ENCODE results near the gene STYK1.
"Not testable (repeated sequence)": the region's sequence is repeated elsewhere in the genome, so short reads cannot be mapped to it uniquely, and the experiment has no call there.

The STYK1 gene

DNA sequence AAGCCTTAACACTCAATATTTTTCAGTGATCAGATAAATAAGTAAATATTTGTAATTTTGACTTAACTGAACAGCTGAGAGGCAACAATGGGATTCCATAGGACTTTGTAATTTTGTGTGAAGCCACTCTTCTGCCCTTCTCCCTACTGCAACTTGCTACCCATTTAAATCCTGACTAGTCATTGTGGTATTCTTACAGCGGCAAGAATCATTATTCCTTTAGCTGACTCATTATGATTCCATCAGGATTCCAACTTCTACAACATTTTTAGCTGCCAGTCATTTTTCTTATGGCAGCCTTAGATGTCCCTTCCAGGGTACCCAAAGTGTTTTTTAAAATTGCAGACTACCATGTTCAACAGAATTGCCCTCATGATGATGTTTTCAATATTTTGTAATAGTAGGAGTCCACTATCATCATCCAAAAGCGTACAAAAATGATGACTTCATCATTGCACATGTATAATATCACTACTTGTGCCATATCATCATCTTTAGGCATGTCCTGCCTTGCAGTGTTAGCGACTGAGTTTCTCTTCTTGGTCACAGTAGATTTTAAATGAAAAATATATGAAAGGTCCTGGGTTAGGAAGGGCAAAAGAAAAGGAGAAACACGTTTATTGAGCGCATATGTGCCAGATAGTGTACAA is 55.4 kb downstream of the STYK1 start:
- no peak for DNase-seq (ENCODE audit: low spot score)

- DNase-seq (ENCODE audit: low spot score) = no peak
Measured at GRCh38 chr12:10617863-10618262, 56.0 kb downstream of the STYK1 start.

- no peak for DNase-seq (ENCODE audit: low spot score)
Measured at GRCh38 chr12:10615532-10615931, 58.3 kb downstream of the STYK1 start.

- DNase-seq (ENCODE audit: low spot score) = no peak
Measured at GRCh38 chr12:10614056-10614370, 59.8 kb downstream of the STYK1 start.

GRCh38 chr12:10613349-10614055 is 60.4 kb downstream of the STYK1 start, which contains the start of gene MAGOHB:
MAGOHB (minus strand) TSS chr12:10613609; CDS start chr12:10613532, 77 bp downstream.
- DNase-seq (ENCODE audit: low spot score) = peak; percentile 98

DNA sequence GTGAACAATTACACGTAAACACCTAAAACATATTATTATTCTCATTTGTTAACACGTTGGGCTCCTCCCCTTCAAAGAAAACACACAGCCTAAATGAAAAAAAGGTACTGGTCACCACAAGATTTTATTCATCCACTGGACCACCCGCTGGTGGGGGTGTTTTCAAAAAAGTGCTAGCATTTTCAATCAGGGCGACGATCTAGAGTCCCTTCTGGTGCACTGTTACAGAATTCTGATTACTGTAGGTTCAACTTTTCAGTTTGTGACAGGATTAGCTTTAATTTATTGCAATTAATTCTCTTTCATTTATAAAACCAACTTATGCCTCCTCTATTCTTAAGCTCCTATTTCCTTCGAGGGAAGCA is 60.9 kb downstream of the STYK1 start:
- no peak for DNase-seq (ENCODE audit: low spot score)

DNA sequence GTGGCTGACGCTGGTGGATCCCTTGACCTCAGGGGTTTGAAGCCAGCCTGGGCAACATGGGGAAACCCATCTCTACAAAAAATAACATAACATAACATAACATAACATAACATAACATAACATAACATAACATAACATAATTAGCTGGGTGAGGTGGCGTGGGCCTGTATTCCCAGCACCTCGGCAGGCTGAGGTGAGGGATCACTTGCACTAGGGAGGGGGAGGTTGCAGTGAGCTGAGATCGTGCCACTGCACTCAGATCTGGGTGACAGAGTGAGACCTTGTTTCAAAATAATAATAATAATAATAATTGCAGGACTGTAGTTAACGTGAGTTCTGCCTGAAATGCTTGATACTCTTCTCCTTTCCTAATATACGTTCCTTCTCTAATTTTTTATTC is 61.7 kb downstream of the STYK1 start:
- DNase-seq (ENCODE audit: low spot score) = no peak

- not testable (repeated sequence) for DNase-seq (ENCODE audit: low spot score)
Measured at GRCh38 chr12:10611258-10611657, 62.6 kb downstream of the STYK1 start.

DNA sequence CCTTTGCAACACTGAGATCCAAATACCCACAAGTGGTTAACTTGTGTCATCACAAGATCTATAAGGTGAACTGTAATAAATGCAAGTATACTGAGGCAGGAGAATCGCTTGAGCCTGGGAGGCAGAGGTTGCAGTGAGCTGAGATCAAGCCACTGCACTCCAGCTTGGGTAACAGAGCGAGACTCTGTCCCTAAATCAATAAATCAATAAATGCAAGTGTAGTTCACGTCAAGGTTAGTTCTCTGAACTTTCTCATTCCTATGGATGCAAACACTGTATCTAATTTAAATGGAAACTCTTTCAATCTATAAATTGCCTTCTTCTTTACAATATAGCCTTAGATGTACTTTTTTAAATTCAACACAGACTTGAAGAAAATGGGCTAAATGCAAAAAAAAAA is 63.7 kb downstream of the STYK1 start:
- DNase-seq (ENCODE audit: low spot score) = no peak

DNA sequence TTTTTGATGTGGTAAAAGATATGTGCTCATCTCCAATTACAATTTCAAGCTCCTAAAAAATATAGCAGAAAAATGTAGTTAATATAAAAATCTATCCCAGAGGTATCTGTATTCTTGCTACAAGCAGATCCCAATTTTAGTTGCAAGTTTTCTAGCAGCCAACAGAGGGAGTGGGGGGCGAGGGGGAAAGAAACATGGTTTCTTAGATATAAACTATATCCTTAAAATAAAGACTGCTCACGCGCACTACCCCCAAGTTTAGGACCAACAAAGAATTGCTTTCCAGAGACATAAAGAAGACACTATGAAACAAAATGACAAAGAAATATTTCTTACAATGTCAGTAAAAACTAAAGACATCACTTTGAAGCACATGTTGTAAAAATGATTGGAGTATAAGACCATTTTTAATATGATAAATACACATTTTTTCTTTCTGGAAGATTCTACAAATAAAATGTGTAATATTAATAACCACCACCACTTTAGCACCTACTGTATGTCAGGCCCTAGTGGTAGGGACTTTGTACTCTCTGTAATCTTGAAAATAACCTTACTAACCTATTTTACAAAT is 65.9 kb downstream of the STYK1 start:
- no peak for DNase-seq (ENCODE audit: low spot score)

DNA sequence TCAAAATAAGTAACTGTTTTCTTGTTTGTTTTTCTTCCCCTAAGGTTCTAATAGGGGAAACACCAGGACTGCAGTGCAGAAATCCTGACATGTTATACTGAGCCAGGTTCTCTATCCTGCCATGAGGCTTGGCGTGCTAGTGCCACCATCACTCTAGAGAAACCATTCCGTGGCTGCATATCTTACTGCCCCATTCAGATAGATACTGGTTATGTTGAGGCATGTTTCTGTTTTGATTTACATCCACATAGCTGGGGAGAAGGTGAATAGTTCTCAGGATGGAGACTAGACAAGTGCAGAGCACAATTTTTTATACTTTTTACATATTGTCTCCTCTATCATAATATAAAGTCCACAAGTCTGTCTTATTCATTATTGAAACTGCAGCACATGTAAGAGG is 72.0 kb downstream of the STYK1 start:
- DNase-seq (ENCODE audit: low spot score) = no peak

DNA sequence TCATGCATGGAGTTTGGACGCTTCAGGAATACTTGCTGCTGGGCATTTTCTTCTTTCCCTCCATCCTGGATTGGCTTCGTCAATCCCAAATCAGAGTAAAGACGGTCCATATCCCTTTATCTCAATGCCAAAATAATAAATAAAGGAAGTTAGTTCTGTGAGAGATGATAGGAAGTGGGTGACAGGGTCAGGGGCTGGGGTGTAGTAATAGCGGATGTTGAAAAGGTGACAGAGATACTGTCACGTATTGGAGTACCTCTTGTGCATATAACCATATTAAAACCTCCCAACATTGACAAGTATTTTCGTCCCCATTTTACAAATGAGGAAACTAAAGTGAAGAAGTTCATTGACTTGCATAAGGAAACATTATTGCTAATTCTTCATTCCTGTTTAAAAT is 72.9 kb downstream of the STYK1 start:
- no peak for DNase-seq (ENCODE audit: low spot score)

- no peak for DNase-seq (ENCODE audit: low spot score)
Measured at GRCh38 chr12:10595881-10596280, 78.0 kb downstream of the STYK1 start.

DNA sequence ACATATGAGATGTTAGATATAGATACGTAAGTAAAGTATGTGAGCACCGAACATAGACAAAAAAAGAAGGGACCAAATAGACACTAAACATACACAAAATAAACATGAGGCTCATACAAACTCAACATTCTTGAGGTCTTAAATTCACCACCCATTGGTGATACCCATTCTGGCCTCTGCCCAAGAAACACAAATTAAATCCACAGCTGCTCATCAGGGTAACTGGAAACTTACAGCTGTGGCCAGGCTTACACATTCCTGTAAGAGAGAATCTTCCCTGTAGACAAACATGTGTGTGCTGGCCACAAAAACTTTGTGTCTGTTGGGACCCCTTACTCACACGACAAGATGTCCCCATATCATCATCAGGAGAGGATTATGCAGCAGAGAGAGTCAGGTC is 82.9 kb downstream of the STYK1 start:
- no peak for DNase-seq (ENCODE audit: low spot score)

GRCh38 chr12:10584415-10584814 is 89.4 kb downstream of the STYK1 start:
- no peak for DNase-seq (ENCODE audit: low spot score)

DNA sequence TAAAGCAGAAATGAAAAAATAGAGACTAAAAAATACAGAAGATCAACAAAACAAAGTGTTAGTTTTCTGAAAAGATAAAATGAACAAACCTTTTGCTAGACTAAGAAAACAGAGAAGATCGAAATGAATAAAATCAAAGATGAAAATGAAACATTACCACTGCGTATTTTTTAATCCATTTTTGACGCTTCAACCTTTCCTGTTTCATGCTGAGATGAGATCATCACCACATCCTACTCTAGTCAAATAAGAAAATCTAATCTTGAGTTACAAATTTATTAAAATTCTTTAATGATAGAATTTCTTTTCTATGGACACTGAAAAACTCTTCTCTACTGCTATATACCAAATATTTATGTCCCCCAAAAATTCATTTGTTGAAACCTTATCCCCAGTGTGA is 91.1 kb downstream of the STYK1 start:
- DNase-seq (ENCODE audit: low spot score) = no peak

DNA sequence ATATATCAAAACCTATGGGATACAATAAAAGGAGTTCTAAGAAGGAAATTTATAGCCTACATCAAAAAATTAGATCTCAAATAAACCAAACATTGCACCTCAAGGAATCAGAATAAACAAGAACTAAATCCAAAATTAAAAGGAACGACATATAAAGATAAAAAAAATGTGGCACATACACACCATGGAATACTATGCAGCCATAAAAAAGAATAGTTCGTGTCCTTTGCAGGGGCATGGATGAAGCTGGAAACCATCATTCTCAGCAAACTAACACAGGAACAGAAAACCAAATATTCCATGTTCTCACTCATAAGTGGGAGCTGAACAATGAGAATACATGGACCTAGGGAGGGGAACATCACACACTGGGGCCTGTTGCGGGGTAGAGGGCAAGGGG is 91.7 kb downstream of the STYK1 start:
- not testable (repeated sequence) for DNase-seq (ENCODE audit: low spot score)

DNA sequence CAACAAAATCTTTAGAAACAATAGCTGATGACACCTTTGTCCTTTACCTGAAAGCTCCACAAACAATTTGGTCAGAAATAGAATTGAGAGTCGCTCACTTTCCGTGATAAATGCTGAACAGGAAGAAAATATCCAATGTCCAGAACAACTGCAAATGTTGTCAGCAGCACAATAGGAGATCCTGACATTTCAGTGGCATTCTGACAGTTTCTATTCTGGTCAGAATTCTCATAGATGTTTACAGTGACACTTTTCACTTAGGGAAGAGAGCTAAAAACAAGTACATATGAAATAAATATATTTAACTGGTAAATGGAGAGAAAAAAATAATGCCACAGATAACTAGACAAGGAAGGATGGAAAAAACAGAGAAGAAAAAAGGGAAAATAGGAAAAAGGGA is 99.5 kb downstream of the STYK1 start:
- no peak for DNase-seq (ENCODE audit: low spot score)

DNA sequence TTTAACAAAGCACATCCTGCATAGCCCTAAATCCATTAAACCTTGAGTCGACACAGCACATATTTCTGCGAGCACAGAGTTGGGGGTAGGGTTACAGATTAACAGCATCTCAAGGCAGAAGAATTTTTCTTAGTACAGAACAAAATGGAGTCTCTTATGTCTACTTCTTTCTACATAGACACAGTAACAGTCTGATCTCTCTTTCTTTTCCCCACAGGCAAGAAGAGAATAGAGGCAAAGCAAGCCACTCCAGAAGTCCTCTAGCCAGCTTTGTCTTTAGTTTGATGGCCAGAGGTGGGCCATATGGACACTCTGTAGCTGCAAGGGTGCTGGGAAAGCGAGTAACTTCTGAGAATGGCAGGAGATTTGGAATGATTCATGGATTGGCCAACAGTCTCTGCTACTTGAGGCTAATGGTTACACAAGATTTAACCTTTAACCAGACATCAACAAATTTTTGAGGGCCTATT is 101.8 kb downstream of the STYK1 start:
- not testable (repeated sequence) for DNase-seq (ENCODE audit: low spot score)

- no peak for DNase-seq (ENCODE audit: low spot score)
Measured at GRCh38 chr12:10571141-10571540, 102.7 kb downstream of the STYK1 start.
